ENCODE results near the gene RAPSN.

DNA sequence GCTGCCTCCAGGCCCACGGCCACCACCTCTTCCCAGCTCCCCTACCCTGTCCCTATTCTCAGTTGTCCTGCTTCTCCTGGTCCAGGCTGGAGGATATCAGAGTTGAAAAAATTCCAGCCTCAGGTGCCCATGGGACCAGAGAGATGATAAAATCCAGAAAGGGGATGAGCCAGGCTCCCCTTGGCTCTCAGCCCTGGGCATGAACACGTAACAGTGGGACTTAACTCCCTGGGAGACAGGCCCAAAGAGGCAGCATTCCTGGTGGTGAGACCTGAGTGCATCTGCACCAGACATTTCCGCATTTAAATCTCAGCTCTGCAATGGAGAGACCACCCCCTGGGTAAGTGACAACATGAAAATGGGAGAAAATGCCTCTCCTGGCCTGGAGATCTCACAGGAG, 50.9 kb downstream of the RAPSN start:
- TF ChIP-seq MAX (IDR thresholded peaks at IDR 0.05; ENCODE audit: insufficient read depth, insufficient read length) (no peak), EZH2 (IDR thresholded peaks at IDR 0.05; ENCODE audit: borderline replicate concordance, low read depth, low read length, severe bottlenecking) (no peak), GATA2 (IDR thresholded peaks at IDR 0.05; ENCODE audit: insufficient read depth, insufficient read length, low read depth, low read length) (no peak)
- TF ChIP-seq, protein P1, sequence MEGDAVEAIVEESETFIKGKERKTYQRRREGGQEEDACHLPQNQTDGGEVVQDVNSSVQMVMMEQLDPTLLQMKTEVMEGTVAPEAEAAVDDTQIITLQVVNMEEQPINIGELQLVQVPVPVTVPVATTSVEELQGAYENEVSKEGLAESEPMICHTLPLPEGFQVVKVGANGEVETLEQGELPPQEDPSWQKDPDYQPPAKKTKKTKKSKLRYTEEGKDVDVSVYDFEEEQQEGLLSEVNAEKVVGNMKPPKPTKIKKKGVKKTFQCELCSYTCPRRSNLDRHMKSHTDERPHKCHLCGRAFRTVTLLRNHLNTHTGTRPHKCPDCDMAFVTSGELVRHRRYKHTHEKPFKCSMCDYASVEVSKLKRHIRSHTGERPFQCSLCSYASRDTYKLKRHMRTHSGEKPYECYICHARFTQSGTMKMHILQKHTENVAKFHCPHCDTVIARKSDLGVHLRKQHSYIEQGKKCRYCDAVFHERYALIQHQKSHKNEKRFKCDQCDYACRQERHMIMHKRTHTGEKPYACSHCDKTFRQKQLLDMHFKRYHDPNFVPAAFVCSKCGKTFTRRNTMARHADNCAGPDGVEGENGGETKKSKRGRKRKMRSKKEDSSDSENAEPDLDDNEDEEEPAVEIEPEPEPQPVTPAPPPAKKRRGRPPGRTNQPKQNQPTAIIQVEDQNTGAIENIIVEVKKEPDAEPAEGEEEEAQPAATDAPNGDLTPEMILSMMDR (IDR thresholded peaks at IDR 0.05; ENCODE audit: extremely low read depth in 1 of 2, insufficient read depth in 1 of 2, low read depth in 1 of 2, low read length in 2 of 2) = no peak

Data from endothelial cell of umbilical vein (primary cell).